ENCODE results near the gene ZNF79.

ZNF79 gene

GRCh38 chr9:127398275-127398647 lies 25.9 kb upstream of the ZNF79 start:
- no peak for DNase-seq (ENCODE audit: low spot score)

- DNase-seq (ENCODE audit: low spot score) = no peak
These were observed 25.3 kb upstream of the ZNF79 start for GRCh38 chr9:127398715-127399400.

- no peak for DNase-seq (ENCODE audit: low spot score)
These were observed 24.4 kb upstream of the ZNF79 start for GRCh38 chr9:127399736-127400269.

GRCh38 chr9:127402401-127403090 lies 21.6 kb upstream of the ZNF79 start:
- DNase-seq (ENCODE audit: low spot score) = no peak

GRCh38 chr9:127403507-127404192 lies 20.5 kb upstream of the ZNF79 start:
- DNase-seq (ENCODE audit: low spot score) = no peak

- no peak for DNase-seq (ENCODE audit: low spot score)
These were observed 19.6 kb upstream of the ZNF79 start for GRCh38 chr9:127404631-127405030.

GRCh38 chr9:127405344-127406125 lies 18.6 kb upstream of the ZNF79 start:
- DNase-seq (ENCODE audit: low spot score) = no peak

- DNase-seq (ENCODE audit: low spot score) = no peak
These were observed 17.2 kb upstream of the ZNF79 start for GRCh38 chr9:127406799-127407491.

- no peak for DNase-seq (ENCODE audit: low spot score)
These were observed 16.7 kb upstream of the ZNF79 start for GRCh38 chr9:127407492-127407843.

- no peak for DNase-seq (ENCODE audit: low spot score)
These were observed 13.1 kb upstream of the ZNF79 start for GRCh38 chr9:127411122-127411521.

- DNase-seq (ENCODE audit: low spot score) = no peak
These were observed 9.0 kb upstream of the ZNF79 start for GRCh38 chr9:127415141-127415540.

GRCh38 chr9:127415657-127416056 lies 8.5 kb upstream of the ZNF79 start:
- DNase-seq (ENCODE audit: low spot score) = no peak

- DNase-seq (ENCODE audit: low spot score) = no peak
These were observed 6.8 kb upstream of the ZNF79 start for GRCh38 chr9:127417131-127418036.

- no peak for DNase-seq (ENCODE audit: low spot score)
These were observed 6.1 kb upstream of the ZNF79 start for GRCh38 chr9:127418037-127418471.

GRCh38 chr9:127419348-127419747 lies 4.8 kb upstream of the ZNF79 start:
- no peak for DNase-seq (ENCODE audit: low spot score)

- no peak for DNase-seq (ENCODE audit: low spot score)
These were observed 3.1 kb upstream of the ZNF79 start for GRCh38 chr9:127421057-127421456.

GRCh38 chr9:127422133-127422782 lies 1.9 kb upstream of the ZNF79 start:
- no peak for DNase-seq (ENCODE audit: low spot score)

GRCh38 chr9:127422787-127423186 lies 1.4 kb upstream of the ZNF79 start:
- no peak for DNase-seq (ENCODE audit: low spot score)

- no peak for DNase-seq (ENCODE audit: low spot score)
These were observed 677 bp upstream of the ZNF79 start for GRCh38 chr9:127423476-127423933.

- DNase-seq (ENCODE audit: low spot score) = no peak
These were observed 456 bp downstream of the ZNF79 start for GRCh38 chr9:127424676-127424999.
